Lung (tissue), 12 donors: Measurements from ENCODE around the gene FGF5. TPM values are rescaled to one million over a fixed set of nuclear protein-coding genes. Genes with fewer than 3 reads are reported as not detected.

ENCODE experiments used
- ATAC-seq: fragments of 200-7000 bp; cut with Tn5 transposase; one replicate; pipeline ENCODE4 v1.9.1; 2020; ENCODE audit warnings: moderate number of reproducible peaks; ENCODE audit not compliant: insufficient read depth, low FRiP score
- DNase-seq, 3 donors: peaks; one replicate each; pipeline ENCODE4 v3.0.0-alpha.2; 2013 to 2017
- H3K27ac ChIP-seq, 2 donors: one replicate each; pipeline ENCODE4 v1.5.1; 2013; ENCODE audit warnings: mild to moderate bottlenecking in 2 of 2, moderate library complexity in 2 of 2, control low read depth in 1 of 2, inconsistent platforms in 1 of 2, low read depth in 1 of 2, low read length in 1 of 2
- H3K27me3 ChIP-seq, 3 donors: one replicate each; pipeline ENCODE4 v1.5.1; 2013; ENCODE audit warnings: low read length in 2 of 3; ENCODE audit not compliant: control insufficient read depth in 3 of 3, insufficient read depth in 3 of 3
- H3K36me3 ChIP-seq, 4 donors: one replicate each; pipeline ENCODE4 v1.5.1; 2013; ENCODE audit warnings: low read length in 4 of 4, mild to moderate bottlenecking in 1 of 4, moderate library complexity in 1 of 4; ENCODE audit not compliant: control insufficient read depth in 4 of 4, insufficient read depth in 4 of 4
- H3K4me1 ChIP-seq, 5 donors: one replicate each; pipeline ENCODE4 v1.5.1; 2013; ENCODE audit warnings: low read length in 5 of 5, mild to moderate bottlenecking in 2 of 5, moderate library complexity in 1 of 5; ENCODE audit not compliant: control insufficient read depth in 5 of 5, insufficient read depth in 5 of 5
- H3K4me3 ChIP-seq: one replicate; pipeline ENCODE4 v1.5.1; 2013; ENCODE audit warnings: mild to moderate bottlenecking, control low read depth, moderate library complexity
- H3K9ac ChIP-seq, 2 donors: one replicate each; pipeline ENCODE4 v1.5.1; 2013; ENCODE audit warnings: low read length in 2 of 2, control low read depth in 1 of 2; ENCODE audit not compliant: insufficient read depth in 1 of 2
- H3K9me3 ChIP-seq, 4 donors: one replicate each; pipeline ENCODE4 v1.5.1; 2013; ENCODE audit warnings: low read length in 3 of 4, mild to moderate bottlenecking in 1 of 4, moderate library complexity in 1 of 4; ENCODE audit not compliant: control insufficient read depth in 4 of 4, insufficient read depth in 3 of 4
- WGBS, 2 donors: extraction: QIAGEN DNeasy Blood & Tissue Kit; methylation state at CpG; one replicate each; pipeline ENCODE4 v1.1.7; 2013; 5-methylcytosine and 5-hydroxymethylcytosine counted together
- polyA plus RNA-seq, 2 donors: library from polyadenylated mRNA; stranded (reverse); fragments of 200-250 nt; gene quantifications; one replicate each; pipeline ENCODE4 v1.2.1, GENCODE V29; 2013
- total RNA-seq, 2 donors: library from RNA; depleted of rRNA in 1 of 2; stranded (reverse); fragments of >200 nt in 1 of 2; gene quantifications; one replicate each; pipeline ENCODE4 v1.2.1, GENCODE V29; 2014 to 2021
- TF ChIP-seq, protein P1 (sequence below): IDR thresholded peaks from 2 replicates; pipeline ENCODE4 v1.5.1; 2012; ENCODE audit warnings: mild to moderate bottlenecking; ENCODE audit errors: control extremely low read depth, extremely low read depth
- donor health status: control.
- donor health status: control.
- donor health status: Bipolar disorder and iron deficiency.
- donor health status: healthy.
- donor health status: DM: yes; HTN: yes; CAD: no.

FGF5 gene
- total and polyA plus RNA-seq, 4 donors: 0.18 TPM; not detected in 3

- Histone ChIP-seq H3K36me3 (no peaks in the 10 kb centered on the region), H3K9me3 (no peaks in the 10 kb centered on the region), H3K9ac (no peak overlapping the region), H3K27me3 (peaks cover 0 to 5% (median 2%) of the 10 kb centered on the region in 3 donors), H3K27ac (no peak overlapping the region), H3K4me3 (no peak overlapping the region), H3K4me1 (no peaks in the 10 kb centered on the region)
- TF ChIP-seq, protein P1, sequence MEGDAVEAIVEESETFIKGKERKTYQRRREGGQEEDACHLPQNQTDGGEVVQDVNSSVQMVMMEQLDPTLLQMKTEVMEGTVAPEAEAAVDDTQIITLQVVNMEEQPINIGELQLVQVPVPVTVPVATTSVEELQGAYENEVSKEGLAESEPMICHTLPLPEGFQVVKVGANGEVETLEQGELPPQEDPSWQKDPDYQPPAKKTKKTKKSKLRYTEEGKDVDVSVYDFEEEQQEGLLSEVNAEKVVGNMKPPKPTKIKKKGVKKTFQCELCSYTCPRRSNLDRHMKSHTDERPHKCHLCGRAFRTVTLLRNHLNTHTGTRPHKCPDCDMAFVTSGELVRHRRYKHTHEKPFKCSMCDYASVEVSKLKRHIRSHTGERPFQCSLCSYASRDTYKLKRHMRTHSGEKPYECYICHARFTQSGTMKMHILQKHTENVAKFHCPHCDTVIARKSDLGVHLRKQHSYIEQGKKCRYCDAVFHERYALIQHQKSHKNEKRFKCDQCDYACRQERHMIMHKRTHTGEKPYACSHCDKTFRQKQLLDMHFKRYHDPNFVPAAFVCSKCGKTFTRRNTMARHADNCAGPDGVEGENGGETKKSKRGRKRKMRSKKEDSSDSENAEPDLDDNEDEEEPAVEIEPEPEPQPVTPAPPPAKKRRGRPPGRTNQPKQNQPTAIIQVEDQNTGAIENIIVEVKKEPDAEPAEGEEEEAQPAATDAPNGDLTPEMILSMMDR: no peak
- ATAC-seq (no peak), DNase-seq (no peak)
- 86 to 87% methylated on average over 4 of the region's 4 CpGs for WGBS, 2 donors
These were observed 33.1 kb upstream of the FGF5 start for GRCh38 chr4:80233390-80233789.

DNA sequence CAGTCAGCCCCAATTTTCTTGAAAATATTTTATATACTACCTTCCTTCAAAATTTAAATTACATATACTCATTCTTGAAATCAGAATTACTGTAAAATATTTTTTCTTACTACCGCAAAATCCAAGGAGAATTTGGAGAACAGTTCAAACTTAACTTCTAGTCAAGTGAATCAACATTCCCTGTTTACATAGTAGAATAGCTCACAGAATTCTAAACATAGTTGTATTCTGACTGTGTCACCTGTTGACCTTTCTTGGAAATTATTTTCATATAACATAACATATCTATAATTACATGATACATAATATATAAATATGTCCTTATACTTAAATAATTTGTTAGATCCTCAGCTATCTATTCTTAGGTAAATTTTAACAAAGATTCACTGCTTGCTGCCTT, 31.0 kb upstream of the FGF5 start:
- H3K9ac ChIP-seq: no peak overlapping the region

GRCh38 chr4:80237992-80238391, 28.5 kb upstream of the FGF5 start:
- 87 to 93% methylated on average over 6 of the region's 6 CpGs for WGBS, 2 donors
- no peak overlapping the region for H3K9ac ChIP-seq
- H3K4me1 ChIP-seq: no peaks in the 10 kb centered on the region
- no peaks in the 10 kb centered on the region for H3K9me3 ChIP-seq
- H3K36me3 ChIP-seq: no peaks in the 10 kb centered on the region
- H3K4me3 ChIP-seq: no peak overlapping the region
- ATAC-seq: no peak
- H3K27me3 ChIP-seq: peaks cover 0 to 6% (median 3%) of the 10 kb centered on the region in 3 donors
- H3K27ac ChIP-seq: no peak overlapping the region
- TF ChIP-seq, protein P1: no peak
- DNase-seq: no peak

More for the DNA sequence above, 31.0 kb upstream of the FGF5 start:
- no peak overlapping the region for H3K27ac ChIP-seq
- peaks cover 0 to 6% (median 3%) of the 10 kb centered on the region in 3 donors for H3K27me3 ChIP-seq
- H3K4me1 ChIP-seq: no peaks in the 10 kb centered on the region
- H3K36me3 ChIP-seq: no peaks in the 10 kb centered on the region
- ATAC-seq (no peak), DNase-seq (no peak)
- TF ChIP-seq, protein P1: no peak
- WGBS, 2 donors: 73 to 98% methylated on average over 1 of the region's 1 CpG
- H3K4me3 ChIP-seq: no peak overlapping the region
- H3K9me3 ChIP-seq: no peaks in the 10 kb centered on the region
